CD4-positive, alpha-beta T cell (primary cell): ENCODE data around the gene CLGN. TPM values are rescaled to one million over a fixed set of nuclear protein-coding genes. Genes with fewer than 3 reads are reported as not detected.

Experiments used
- ATAC-seq: fragments of 200-7000 bp; cut with Tn5 transposase; one replicate; pipeline ENCODE4 v1.10.0; 2022; ENCODE audit warnings: mild to moderate bottlenecking; ENCODE audit not compliant: poor library complexity
- CTCF ChIA-PET: fragments of 350-600 bp; sonication (Branson Sonifier 250); formaldehyde crosslinking; loops from one replicate; lab custom pipeline; 2021; ENCODE audit warnings: antibody characterized with exemption, inconsistent platforms; lab: Charles Lee
- POLR2A ChIA-PET: fragments of 350-600 bp; sonication (Branson Sonifier 250); formaldehyde crosslinking; loops from one replicate; lab custom pipeline; 2021; ENCODE audit warnings: antibody characterized with exemption, inconsistent platforms; lab: Charles Lee
- DNase-seq, 14 experiments: peaks; one replicate each; pipeline ENCODE4 v3.0.0-alpha.2; 2013 to 2020; ENCODE audit warnings: mixed read lengths in 2 of 14
- H3K27ac ChIP-seq, 2 donors: one replicate each; pipeline versions ENCODE4 v1.5.1 to v1.7.0; 2013; ENCODE audit warnings: low read length in 2 of 2, low read depth in 1 of 2, mild to moderate bottlenecking in 1 of 2
- H3K27me3 ChIP-seq, 2 experiments: 1 replicate in 1 of 2; 2 replicates in 1 of 2; pipeline versions ENCODE4 v1.6.1 to v1.7.0; 2013; ENCODE audit warnings: low read length in 2 of 2, control low read depth in 1 of 2, mild to moderate bottlenecking in 1 of 2, moderate library complexity in 1 of 2; ENCODE audit not compliant: insufficient read depth in 2 of 2, control insufficient read depth in 1 of 2
- H3K36me3 ChIP-seq: one replicate; pipeline ENCODE4 v1.6.1; 2013; ENCODE audit warnings: low read length, control low read depth; ENCODE audit not compliant: insufficient read depth
- H3K4me1 ChIP-seq: one replicate; pipeline ENCODE4 v1.6.1; 2013; ENCODE audit warnings: low read length, control low read depth; ENCODE audit not compliant: insufficient read depth
- H3K4me3 ChIP-seq: one replicate; pipeline ENCODE4 v1.5.1; 2013; ENCODE audit warnings: mild to moderate bottlenecking, low read length, moderate library complexity
- H3K9me3 ChIP-seq, 2 experiments: 1 replicate in 1 of 2; 2 replicates in 1 of 2; pipeline versions ENCODE4 v1.6.1 to v1.7.0; 2013; ENCODE audit warnings: low read length in 2 of 2, mild to moderate bottlenecking in 2 of 2, control low read depth in 1 of 2, moderate library complexity in 1 of 2; ENCODE audit not compliant: control insufficient read depth in 1 of 2, insufficient read depth in 1 of 2
- H3K27ac Mint-ChIP-seq: one replicate; pipeline ENCODE4 v1.8.0; 2020; ENCODE audit warnings: mixed read lengths
- H3K27me3 Mint-ChIP-seq: one replicate; pipeline ENCODE4 v1.8.0; 2021; ENCODE audit warnings: mixed read lengths
- H3K36me3 Mint-ChIP-seq: one replicate; pipeline ENCODE4 v1.8.0; 2021; ENCODE audit warnings: low read depth, mixed read lengths
- H3K4me1 Mint-ChIP-seq: one replicate; pipeline ENCODE4 v1.8.0; 2021; ENCODE audit warnings: low read depth, mixed read lengths
- H3K4me3 Mint-ChIP-seq: one replicate; pipeline ENCODE4 v1.8.0; 2020; ENCODE audit warnings: mild to moderate bottlenecking, mixed read lengths
- H3K9me3 Mint-ChIP-seq: one replicate; pipeline ENCODE4 v1.8.0; 2020; ENCODE audit warnings: mixed read lengths
- intact Hi-C, 2 experiments: fragments of 100-400 bp; cut with DNase I in 1 of 2; cut with micrococcal nuclease in 1 of 2; formaldehyde crosslinking; loops; one replicate each; pipeline versions ENCODE4 v1.15.1 to v1.9.0; 2023 to 2025; cut with DNase I, micrococcal nuclease
- total RNA-seq, 174 experiments: library from RNA in 2 of 174; stranded (reverse) in 2 of 174; gene quantifications; one replicate each; pipeline ENCODE4 v1.2.3 and lab custom pipeline; 2021 to 2026
- TF ChIP-seq, protein P1 (sequence below): fragments of 200-600 bp; IDR thresholded peaks from one replicate; pipeline ENCODE4 v1.8.0; 2022; ENCODE audit warnings: antibody characterized with exemption, mild to moderate bottlenecking

The CLGN gene
- total RNA-seq, 2 experiments from 2014 or later = not detected

DNA sequence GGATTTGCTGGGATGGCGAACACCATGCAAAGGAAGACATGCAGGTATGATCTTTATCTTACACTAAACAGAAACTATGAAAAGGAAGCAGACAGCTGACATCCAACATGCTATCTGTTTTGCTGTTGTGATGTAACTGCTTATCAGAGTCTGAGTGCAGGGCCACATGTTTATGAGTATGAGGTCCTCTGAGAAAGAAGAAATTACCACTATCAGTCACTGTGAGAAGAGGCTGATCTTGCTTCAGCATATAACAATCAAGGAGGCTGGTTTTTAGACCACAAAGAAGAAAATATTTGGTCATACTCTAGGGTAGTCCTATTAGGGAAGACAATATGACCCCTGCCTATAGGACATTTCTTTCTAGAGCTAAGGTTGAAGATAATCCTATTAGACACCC lies 18.5 kb downstream of the CLGN start:
- Mint-ChIP-seq H3K4me3 (no peak overlapping the region), H3K36me3 (no peaks in the 10 kb centered on the region)
- ATAC-seq = no peak

GRCh38 chr4:140406292-140406691 lies 21.2 kb downstream of the CLGN start:
- Histone ChIP-seq H3K4me3 (no peak overlapping the region), H3K27me3 (no peaks in the 10 kb centered on the region), H3K36me3 (no peaks in the 10 kb centered on the region), H3K27ac (no peak overlapping the region), H3K9me3 (no peaks in the 10 kb centered on the region), H3K4me1 (no peaks in the 10 kb centered on the region)
- H3K27me3 Mint-ChIP-seq = peaks cover 29% of the 10 kb centered on the region
- TF ChIP-seq, protein P1, sequence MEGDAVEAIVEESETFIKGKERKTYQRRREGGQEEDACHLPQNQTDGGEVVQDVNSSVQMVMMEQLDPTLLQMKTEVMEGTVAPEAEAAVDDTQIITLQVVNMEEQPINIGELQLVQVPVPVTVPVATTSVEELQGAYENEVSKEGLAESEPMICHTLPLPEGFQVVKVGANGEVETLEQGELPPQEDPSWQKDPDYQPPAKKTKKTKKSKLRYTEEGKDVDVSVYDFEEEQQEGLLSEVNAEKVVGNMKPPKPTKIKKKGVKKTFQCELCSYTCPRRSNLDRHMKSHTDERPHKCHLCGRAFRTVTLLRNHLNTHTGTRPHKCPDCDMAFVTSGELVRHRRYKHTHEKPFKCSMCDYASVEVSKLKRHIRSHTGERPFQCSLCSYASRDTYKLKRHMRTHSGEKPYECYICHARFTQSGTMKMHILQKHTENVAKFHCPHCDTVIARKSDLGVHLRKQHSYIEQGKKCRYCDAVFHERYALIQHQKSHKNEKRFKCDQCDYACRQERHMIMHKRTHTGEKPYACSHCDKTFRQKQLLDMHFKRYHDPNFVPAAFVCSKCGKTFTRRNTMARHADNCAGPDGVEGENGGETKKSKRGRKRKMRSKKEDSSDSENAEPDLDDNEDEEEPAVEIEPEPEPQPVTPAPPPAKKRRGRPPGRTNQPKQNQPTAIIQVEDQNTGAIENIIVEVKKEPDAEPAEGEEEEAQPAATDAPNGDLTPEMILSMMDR = no peak
- ATAC-seq (no peak), DNase-seq (no peak)
- H3K27ac Mint-ChIP-seq = no peak overlapping the region
- CTCF ChIA-PET = interaction anchor here (1.0 kb wide), 1 partner anchor 902 kb away, joined by 3 read pairs; no protein-coding TSS in a partner anchor
- no peaks in the 10 kb centered on the region for H3K4me1 Mint-ChIP-seq
- no peaks in the 10 kb centered on the region for H3K9me3 Mint-ChIP-seq
- intact Hi-C loops = no loop called here
- H3K4me3 Mint-ChIP-seq = no peak overlapping the region
- POLR2A ChIA-PET = no interaction called here
- no peaks in the 10 kb centered on the region for H3K36me3 Mint-ChIP-seq

More for the DNA sequence above, 18.5 kb downstream of the CLGN start:
- H3K27ac Mint-ChIP-seq = no peak overlapping the region
- H3K9me3 Mint-ChIP-seq = no peaks in the 10 kb centered on the region
- no peak overlapping the region for H3K27ac ChIP-seq
- CTCF ChIA-PET = no interaction called here
- peaks cover 44% of the 10 kb centered on the region for H3K27me3 Mint-ChIP-seq
- no peaks in the 10 kb centered on the region for H3K36me3 ChIP-seq
- H3K4me1 Mint-ChIP-seq = no peaks in the 10 kb centered on the region
- no peak for DNase-seq
- H3K4me1 ChIP-seq = no peaks in the 10 kb centered on the region
- no peaks in the 10 kb centered on the region for H3K27me3 ChIP-seq
- H3K9me3 ChIP-seq = no peaks in the 10 kb centered on the region
- no peak overlapping the region for H3K4me3 ChIP-seq
- intact Hi-C loops = no loop called here
- TF ChIP-seq, protein P1 = no peak
- POLR2A ChIA-PET = no interaction called here

DNA sequence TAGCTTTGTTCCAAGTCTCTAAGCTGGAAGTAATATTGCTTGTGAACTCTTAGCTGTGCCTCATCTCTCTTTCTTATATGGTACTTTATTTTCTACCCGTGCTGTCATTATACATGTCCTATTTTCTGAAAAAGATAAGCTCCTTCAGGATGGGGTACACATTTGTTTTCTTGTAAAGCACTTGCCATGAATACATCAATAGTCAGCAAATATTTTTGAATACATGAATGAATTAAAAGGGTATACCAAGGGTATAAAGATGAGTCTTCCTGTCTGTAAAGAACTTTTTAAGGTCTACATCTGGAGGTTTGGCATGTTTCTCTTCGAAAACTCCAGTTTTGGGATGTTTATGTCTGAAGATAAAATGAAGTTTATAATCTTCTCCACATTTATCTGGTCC lies 27.3 kb downstream of the CLGN start:
- Mint-ChIP-seq H3K36me3 (no peaks in the 10 kb centered on the region), H3K4me3 (no peak overlapping the region), H3K4me1 (no peaks in the 10 kb centered on the region), H3K27ac (no peak overlapping the region), H3K27me3 (peaks cover 12% of the 10 kb centered on the region), H3K9me3 (no peaks in the 10 kb centered on the region)
- ChIA-PET POLR2A (no interaction called here), CTCF (interaction anchor here (1.0 to 2.6 kb wide), 2 partner anchors 10 to 40 kb away, joined by 3 to 8 read pairs; no protein-coding TSS in a partner anchor)
- Histone ChIP-seq H3K4me3 (no peak overlapping the region), H3K4me1 (no peaks in the 10 kb centered on the region), H3K36me3 (no peaks in the 10 kb centered on the region), H3K9me3 (no peaks in the 10 kb centered on the region), H3K27me3 (peaks cover 0 to 7% of the 10 kb centered on the region in 2 experiments), H3K27ac (no peak overlapping the region)
- intact Hi-C loops = no loop called here
- DNase-seq = no peak
- TF ChIP-seq, protein P1 = no peak
- ATAC-seq = no peak
